Peyer's patch (tissue), 4 donors: ENCODE data around the gene AGAP3.

Experiments
- CTCF ChIP-seq, 6 experiments: fragments of 450-650 bp in 4 of 6; fragments of 200-600 bp in 2 of 6; sonication (generic) in 1 of 6; IDR thresholded peaks; one replicate each; pipeline ENCODE4 v1.5.1; 2017 to 2019; ENCODE audit warnings: antibody characterized with exemption in 6 of 6, mild to moderate bottlenecking in 3 of 6, moderate library complexity in 1 of 6
- POLR2A ChIP-seq, 2 donors: fragments of 450-650 bp; IDR thresholded peaks; one replicate each; pipeline ENCODE4 v1.5.1; 2017; ENCODE audit warnings: antibody characterized with exemption in 2 of 2, mild to moderate bottlenecking in 2 of 2, moderate library complexity in 2 of 2

GRCh38 chr7:151045967-151046366 lies 40.3 kb upstream of the AGAP3 start:
- TF ChIP-seq CTCF (IDR thresholded peaks at IDR 0.05), result no peak
- TF ChIP-seq POLR2A (IDR thresholded peaks at IDR 0.05), result no peak
